Activated CD8-positive, alpha-beta memory T cell treated with anti-CD3 and anti-CD28 coated beads, Interleukin-2, amount 10 ng/mL, durations not matched to agents 7 days and 5 days (primary cell): ENCODE data around the gene PLA2G4E. TPM values are rescaled to one million over a fixed set of nuclear protein-coding genes. Genes with fewer than 3 reads are reported as not detected.

Source experiments
- ATAC-seq: fragments of 150-1000 bp; cut with Tn5 transposase; one replicate; pipeline ENCODE4 v1.10.0; 2021; ENCODE audit warnings: moderate library complexity
- CTCF ChIA-PET: fragments of 350-600 bp; sonication (Branson Sonifier 250); formaldehyde crosslinking; loops from one replicate; lab custom pipeline; 2021; ENCODE audit warnings: antibody characterized with exemption; lab: Charles Lee
- DNase-seq: peaks from one replicate; pipeline ENCODE4 v3.0.0-alpha.2; 2020
- H3K27ac Mint-ChIP-seq: one replicate; pipeline ENCODE4 v1.8.0; 2021; ENCODE audit warnings: mild to moderate bottlenecking, mixed read lengths
- H3K27me3 Mint-ChIP-seq: one replicate; pipeline ENCODE4 v1.8.0; 2021; ENCODE audit warnings: mixed read lengths
- H3K36me3 Mint-ChIP-seq: one replicate; pipeline ENCODE4 v1.8.0; 2021; ENCODE audit warnings: mild to moderate bottlenecking, mixed read lengths
- H3K4me1 Mint-ChIP-seq: one replicate; pipeline ENCODE4 v1.8.0; 2021; ENCODE audit warnings: mixed read lengths
- H3K4me3 Mint-ChIP-seq: one replicate; pipeline ENCODE4 v1.8.0; 2021; ENCODE audit warnings: mild to moderate bottlenecking, moderate library complexity, mixed read lengths
- H3K9me3 Mint-ChIP-seq: one replicate; pipeline ENCODE4 v1.8.0; 2022; ENCODE audit warnings: low read depth, mixed read lengths
- total RNA-seq, 2 experiments: library from RNA; stranded (reverse); gene quantifications; one replicate each; pipeline ENCODE4 v1.2.3, GENCODE V29; 2021

Gene PLA2G4E
- total RNA-seq, 2 experiments from 2014 or later: 0.05 TPM; not detected in 1

GRCh38 chr15:41945221-41945620 is 75.6 kb downstream of the PLA2G4E start:
- Mint-ChIP-seq H3K4me3 (no peak overlapping the region), H3K4me1 (peaks cover 26% of the 10 kb centered on the region), H3K27me3 (no peaks in the 10 kb centered on the region), H3K9me3 (no peaks in the 10 kb centered on the region), H3K27ac (no peak overlapping the region), H3K36me3 (peaks cover 11% of the 10 kb centered on the region)
- ATAC-seq (no peak), DNase-seq (no peak)
- CTCF ChIA-PET: no interaction called here

- CTCF ChIA-PET: interaction anchor here (1.3 kb wide), 1 partner anchor 26 kb away, joined by 3 read pairs; no protein-coding TSS in a partner anchor
- Mint-ChIP-seq H3K27me3 (no peaks in the 10 kb centered on the region), H3K36me3 (peaks cover 12% of the 10 kb centered on the region), H3K4me3 (no peak overlapping the region), H3K4me1 (peaks cover 29% of the 10 kb centered on the region), H3K27ac (no peak overlapping the region), H3K9me3 (no peaks in the 10 kb centered on the region)
- DNase-seq (no peak), ATAC-seq (no peak)
These were observed 76.4 kb downstream of the PLA2G4E start for GRCh38 chr15:41944313-41944940.

GRCh38 chr15:41943543-41944312 is 77.1 kb downstream of the PLA2G4E start:
- DNase-seq (no peak), ATAC-seq (no peak)
- no peak overlapping the region for H3K27ac Mint-ChIP-seq
- CTCF ChIA-PET: interaction anchor here (1.3 kb wide), 1 partner anchor 27 kb away, joined by 3 read pairs; no protein-coding TSS in a partner anchor
- peaks cover 32% of the 10 kb centered on the region for H3K4me1 Mint-ChIP-seq
- peaks cover 14% of the 10 kb centered on the region for H3K36me3 Mint-ChIP-seq
- H3K9me3 Mint-ChIP-seq: no peaks in the 10 kb centered on the region
- H3K27me3 Mint-ChIP-seq: no peaks in the 10 kb centered on the region
- no peak overlapping the region for H3K4me3 Mint-ChIP-seq

GRCh38 chr15:41942886-41943285 is 78.0 kb downstream of the PLA2G4E start:
- ATAC-seq (no peak), DNase-seq (no peak)
- Mint-ChIP-seq H3K9me3 (no peaks in the 10 kb centered on the region), H3K27ac (no peak overlapping the region), H3K27me3 (no peaks in the 10 kb centered on the region), H3K36me3 (peaks cover 14% of the 10 kb centered on the region), H3K4me1 (peaks cover 37% of the 10 kb centered on the region), H3K4me3 (no peak overlapping the region)
- CTCF ChIA-PET: interaction anchor here (0.7 to 1.3 kb wide), 4 partner anchors 15 to 169 kb away, joined by 3 read pairs; no protein-coding TSS in a partner anchor

- peaks cover 14% of the 10 kb centered on the region for H3K36me3 Mint-ChIP-seq
- peaks cover 44% of the 10 kb centered on the region for H3K4me1 Mint-ChIP-seq
- DNase-seq (no peak), ATAC-seq (no peak)
- no peaks in the 10 kb centered on the region for H3K9me3 Mint-ChIP-seq
- no peak overlapping the region for H3K4me3 Mint-ChIP-seq
- H3K27me3 Mint-ChIP-seq: no peaks in the 10 kb centered on the region
- CTCF ChIA-PET: interaction anchor here (0.7 to 2.1 kb wide), 6 partner anchors 12 to 1247 kb away, joined by 3 to 9 read pairs (median 3); partner anchors contain the start of gene EHD4
- no peak overlapping the region for H3K27ac Mint-ChIP-seq
These were observed 79.0 kb downstream of the PLA2G4E start for GRCh38 chr15:41941644-41942415.

- H3K9me3 Mint-ChIP-seq: no peaks in the 10 kb centered on the region
- CTCF ChIA-PET: interaction anchor here (0.6 to 2.2 kb wide), 5 partner anchors 9 to 35 kb away, joined by 3 to 9 read pairs (median 6); partner anchors contain the start of gene EHD4
- H3K4me3 Mint-ChIP-seq: no peak overlapping the region
- no peaks in the 10 kb centered on the region for H3K27me3 Mint-ChIP-seq
- ATAC-seq (peak; percentile 43), DNase-seq (peak; percentile 77)
- peaks cover 17% of the 10 kb centered on the region for H3K36me3 Mint-ChIP-seq
- peak overlapping the region; percentile 77 for H3K27ac Mint-ChIP-seq
- H3K4me1 Mint-ChIP-seq: peaks cover 58% of the 10 kb centered on the region
These were observed 80.4 kb downstream of the PLA2G4E start for GRCh38 chr15:41940441-41940857.

GRCh38 chr15:41939986-41940385 is 80.9 kb downstream of the PLA2G4E start:
- H3K4me1 Mint-ChIP-seq: peaks cover 59% of the 10 kb centered on the region
- H3K27me3 Mint-ChIP-seq: no peaks in the 10 kb centered on the region
- H3K36me3 Mint-ChIP-seq: peaks cover 17% of the 10 kb centered on the region
- ATAC-seq (no peak), DNase-seq (no peak)
- no peak overlapping the region for H3K4me3 Mint-ChIP-seq
- H3K9me3 Mint-ChIP-seq: no peaks in the 10 kb centered on the region
- CTCF ChIA-PET: interaction anchor here (0.6 to 2.2 kb wide), 7 partner anchors 9 to 225 kb away, joined by 3 to 9 read pairs (median 4); partner anchors contain the start of gene EHD4
- H3K27ac Mint-ChIP-seq: peak overlapping the region; percentile 77

GRCh38 chr15:41937568-41937923 is 83.3 kb downstream of the PLA2G4E start:
- Mint-ChIP-seq H3K27ac (peak overlapping the region; percentile 100), H3K4me1 (peaks cover 71% of the 10 kb centered on the region), H3K27me3 (no peaks in the 10 kb centered on the region), H3K4me3 (peak overlapping the region; percentile 52), H3K9me3 (no peaks in the 10 kb centered on the region), H3K36me3 (peaks cover 15% of the 10 kb centered on the region)
- ATAC-seq (no peak), DNase-seq (no peak)
- CTCF ChIA-PET: interaction anchor here (0.6 to 8.4 kb wide), 17 partner anchors 11 to 242 kb away, joined by 3 to 77 read pairs (median 4); partner anchors contain the start of genes EHD4 and MAPKBP1

- Mint-ChIP-seq H3K4me1 (peaks cover 71% of the 10 kb centered on the region), H3K9me3 (no peaks in the 10 kb centered on the region), H3K36me3 (peaks cover 17% of the 10 kb centered on the region), H3K27ac (peak overlapping the region; percentile 100), H3K27me3 (no peaks in the 10 kb centered on the region), H3K4me3 (peak overlapping the region; percentile 52)
- peak; percentile 89 for DNase-seq
- CTCF ChIA-PET: interaction anchor here (0.6 to 8.4 kb wide), 20 partner anchors 12 to 241 kb away, joined by 3 to 77 read pairs (median 4); partner anchors contain the start of genes EHD4 and MAPKBP1
- peak; percentile 82 for ATAC-seq
These were observed 83.9 kb downstream of the PLA2G4E start for GRCh38 chr15:41936649-41937567.

- no peak for ATAC-seq
- H3K9me3 Mint-ChIP-seq: no peaks in the 10 kb centered on the region
- DNase-seq: no peak
- peak overlapping the region; percentile 52 for H3K4me3 Mint-ChIP-seq
- CTCF ChIA-PET: interaction anchor here (0.9 to 8.4 kb wide), 8 partner anchors 13 to 162 kb away, joined by 3 to 77 read pairs (median 16); partner anchors contain the start of genes EHD4 and MAPKBP1
- peaks cover 18% of the 10 kb centered on the region for H3K36me3 Mint-ChIP-seq
- peaks cover 69% of the 10 kb centered on the region for H3K4me1 Mint-ChIP-seq
- peak overlapping the region; percentile 100 for H3K27ac Mint-ChIP-seq
- H3K27me3 Mint-ChIP-seq: no peaks in the 10 kb centered on the region
These were observed 84.7 kb downstream of the PLA2G4E start for GRCh38 chr15:41936155-41936554.

GRCh38 chr15:41935566-41936020 is 85.2 kb downstream of the PLA2G4E start:
- peak overlapping the region; percentile 27 for H3K4me3 Mint-ChIP-seq
- H3K9me3 Mint-ChIP-seq: no peaks in the 10 kb centered on the region
- no peaks in the 10 kb centered on the region for H3K27me3 Mint-ChIP-seq
- H3K4me1 Mint-ChIP-seq: peaks cover 63% of the 10 kb centered on the region
- peak; percentile 65 for DNase-seq
- H3K36me3 Mint-ChIP-seq: peaks cover 13% of the 10 kb centered on the region
- CTCF ChIA-PET: interaction anchor here (1.5 to 8.4 kb wide), 6 partner anchors 31 to 162 kb away, joined by 3 to 77 read pairs (median 22); partner anchors contain the start of genes EHD4, MAPKBP1 and SPTBN5
- ATAC-seq: no peak
- peak overlapping the region; percentile 100 for H3K27ac Mint-ChIP-seq
